Thyroid gland (tissue), 4 donors: ENCODE measurements around the gene TMEM269.

Experiments used
- CTCF ChIP-seq, 6 experiments: fragments of 200-600 bp in 3 of 6; fragments of 450-650 bp in 3 of 6; sonication (generic) in 3 of 6; IDR thresholded peaks; one replicate each; pipeline ENCODE4 v1.5.1; 2016 to 2019; ENCODE audit warnings: antibody characterized with exemption in 6 of 6, mild to moderate bottlenecking in 2 of 6, inconsistent platforms in 1 of 6, moderate library complexity in 1 of 6
- POLR2A ChIP-seq, 2 donors: fragments of 450-650 bp; IDR thresholded peaks; one replicate each; pipeline ENCODE4 v1.6.1; 2017; ENCODE audit warnings: antibody characterized with exemption in 2 of 2, mild to moderate bottlenecking in 2 of 2, moderate library complexity in 1 of 2

GRCh38 chr1:42788021-42788420 lies 3.2 kb downstream of the TMEM269 start:
- no peak for TF ChIP-seq CTCF (IDR thresholded peaks at IDR 0.05)
- no peak for TF ChIP-seq POLR2A (IDR thresholded peaks at IDR 0.05)
